GM23338 (cell line): Measurements from ENCODE around the gene DNAH10. TPM values are rescaled to one million over a fixed set of nuclear protein-coding genes. Genes with fewer than 3 reads are reported as not detected.

Experiments
- ATAC-seq: fragments of 200-7000 bp; cut with Tn5 transposase; 3 replicates; pipeline ENCODE4 v1.9.1; 2020
- DNase-seq: peaks from one replicate; pipeline ENCODE4 v3.0.0-alpha.2; 2015; ENCODE audit warnings: low spot score
- H2AFZ ChIP-seq: fragments of 200-600 bp; sonication (generic); 2 replicates; pipeline ENCODE4 v1.8.0; 2016; ENCODE audit warnings: antibody characterized with exemption, mild to moderate bottlenecking, moderate library complexity
- H3F3A ChIP-seq: fragments of 200-600 bp; sonication (generic); replicated peaks from 2 replicates; pipeline ENCODE4 v1.8.0; 2017; ENCODE audit warnings: antibody characterized with exemption, mixed run types, low read depth
- H3K27ac ChIP-seq: fragments of 200-600 bp; sonication (generic); 2 replicates; pipeline ENCODE4 v1.6.1; 2016; ENCODE audit warnings: low read depth
- H3K27me3 ChIP-seq: fragments of 200-600 bp; sonication (generic); 2 replicates; pipeline ENCODE4 v1.8.0; 2016; ENCODE audit warnings: mild to moderate bottlenecking, mixed run types, moderate library complexity; ENCODE audit not compliant: insufficient read depth
- H3K36me3 ChIP-seq: fragments of 200-600 bp; sonication (generic); 2 replicates; pipeline ENCODE4 v1.8.0; 2016; ENCODE audit warnings: mild to moderate bottlenecking; ENCODE audit not compliant: insufficient read depth
- H3K4me1 ChIP-seq: fragments of 200-600 bp; sonication (generic); 2 replicates; pipeline ENCODE4 v1.8.0; 2016; ENCODE audit warnings: mild to moderate bottlenecking, moderate library complexity; ENCODE audit not compliant: insufficient read depth
- H3K4me2 ChIP-seq: fragments of 200-600 bp; sonication (generic); 2 replicates; pipeline ENCODE4 v1.7.1; 2017; ENCODE audit warnings: mixed run types
- H3K4me3 ChIP-seq: fragments of 200-600 bp; sonication (generic); 2 replicates; pipeline ENCODE4 v1.6.1; 2016; ENCODE audit warnings: mixed run types
- H3K79me2 ChIP-seq: fragments of 200-600 bp; sonication (generic); replicated peaks from 2 replicates; pipeline ENCODE4 v1.8.0; 2017; ENCODE audit warnings: mild to moderate bottlenecking; ENCODE audit not compliant: insufficient read depth
- H3K9me2 ChIP-seq: fragments of 200-600 bp; sonication (generic); 2 replicates; pipeline ENCODE4 v1.8.0; 2017; ENCODE audit not compliant: insufficient read depth
- H4K20me1 ChIP-seq: fragments of 200-600 bp; sonication (generic); replicated peaks from 2 replicates; pipeline ENCODE4 v1.8.0; 2017; ENCODE audit warnings: mild to moderate bottlenecking; ENCODE audit not compliant: insufficient read depth
- H3K27ac Mint-ChIP-seq: 2 replicates; pipeline ENCODE4 v1.8.0; 2020; ENCODE audit warnings: inconsistent platforms, mild to moderate bottlenecking, moderate library complexity, mixed read lengths
- H3K27me3 Mint-ChIP-seq: 3 replicates; pipeline ENCODE4 v1.8.0; 2022; ENCODE audit warnings: low read depth, mild to moderate bottlenecking, moderate library complexity, mixed read lengths, inconsistent platforms; ENCODE audit not compliant: insufficient read depth, poor library complexity
- H3K36me3 Mint-ChIP-seq: 3 replicates; pipeline ENCODE4 v1.8.0; 2021; ENCODE audit warnings: low read depth, mild to moderate bottlenecking, inconsistent platforms, moderate library complexity, mixed read lengths
- H3K4me1 Mint-ChIP-seq: 3 replicates; pipeline ENCODE4 v1.8.0; 2020; ENCODE audit warnings: mild to moderate bottlenecking, inconsistent platforms, mixed read lengths
- H3K4me3 Mint-ChIP-seq: 3 replicates; pipeline ENCODE4 v1.8.0; 2021; ENCODE audit warnings: moderate library complexity, mild to moderate bottlenecking, inconsistent platforms, mixed read lengths
- H3K9me3 Mint-ChIP-seq: 3 replicates; pipeline ENCODE4 v1.8.0; 2020; ENCODE audit warnings: moderate library complexity, mild to moderate bottlenecking, inconsistent platforms, mixed read lengths
- ETS1 ChIP-seq: IDR thresholded peaks from 2 replicates; pipeline ENCODE4 v1.6.1; 2016; ENCODE audit warnings: antibody characterized with exemption
- EZH2 ChIP-seq: fragments of 200-600 bp; sonication (generic); IDR thresholded peaks from one replicate; pipeline ENCODE4 v1.8.0; 2017; ENCODE audit warnings: antibody characterized with exemption, mild to moderate bottlenecking, low read depth; ENCODE audit not compliant: unreplicated experiment
- EZH2phosphoT487 ChIP-seq: fragments of 200-600 bp; sonication (generic); IDR thresholded peaks from one replicate; pipeline ENCODE4 v1.8.1; 2018; ENCODE audit warnings: antibody characterized with exemption; ENCODE audit not compliant: unreplicated experiment
- JUNB ChIP-seq: IDR thresholded peaks from one replicate; pipeline ENCODE4 v1.6.1; 2016; ENCODE audit warnings: antibody characterized with exemption; ENCODE audit not compliant: unreplicated experiment
- STAT1 ChIP-seq: IDR thresholded peaks from one replicate; pipeline ENCODE4 v1.6.1; 2016; ENCODE audit warnings: antibody characterized with exemption; ENCODE audit not compliant: unreplicated experiment
- ZNF462 ChIP-seq: fragments of 250-450 bp; sonication (Bioruptor Pico); IDR thresholded peaks from 2 replicates; pipeline ENCODE4 v1.5.0; 2020; ENCODE audit warnings: mild to moderate bottlenecking, moderate library complexity
- polyA plus RNA-seq: library from polyadenylated mRNA; unstranded; fragments of >200 nt; fragmentation: Nextera tagmentation; extraction: Ambion mirVana; gene quantifications from 2 replicates; pipeline ENCODE4 v1.2.1, GENCODE V29; 2016
- total RNA-seq: library from RNA; depleted of rRNA; stranded (reverse); fragments of >200 nt; shearing (Covaris generic); gene quantifications from 2 replicates; pipeline ENCODE4 v1.2.3, GENCODE V29; 2014
- TF ChIP-seq, protein P1 (sequence below), 2 experiments: fragments of 200-600 bp in 1 of 2; sonication (generic) in 1 of 2; conservative IDR thresholded peaks; 2 replicates each; pipeline versions ENCODE4 v1.5.1 to v1.6.1; 2016 to 2017; ENCODE audit warnings: antibody characterized with exemption in 2 of 2, low read depth in 2 of 2, mild to moderate bottlenecking in 2 of 2, moderate library complexity in 1 of 2
- TF ChIP-seq, protein P2 (sequence below): IDR thresholded peaks from one replicate; pipeline ENCODE4 v1.6.1; 2018; ENCODE audit warnings: antibody characterized with exemption; ENCODE audit not compliant: unreplicated experiment

Gene DNAH10
- total and polyA plus RNA-seq, 2 experiments from 2014 or later, result 0.03 TPM

DNA sequence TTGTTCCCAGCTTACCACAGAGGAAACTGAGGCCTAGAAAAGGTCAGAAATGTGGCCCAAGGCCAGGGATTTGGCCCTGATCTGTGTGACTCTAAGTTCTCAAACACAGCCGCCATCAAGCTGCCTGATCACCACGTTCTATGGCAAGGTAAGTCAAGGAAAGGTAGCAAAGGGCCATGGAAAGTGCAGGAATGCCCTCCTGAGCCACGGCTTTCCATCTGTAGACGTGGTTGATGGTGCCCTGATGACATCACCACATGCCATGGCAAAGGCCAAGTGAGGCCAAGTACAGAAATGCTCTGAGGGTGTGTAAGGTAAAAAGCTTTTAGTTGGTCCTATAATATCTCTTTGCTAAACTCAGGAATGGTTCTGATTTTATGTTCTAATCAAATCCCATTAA, 99.3 kb downstream of the DNAH10 start (continued):
- TF ChIP-seq, protein P1, sequence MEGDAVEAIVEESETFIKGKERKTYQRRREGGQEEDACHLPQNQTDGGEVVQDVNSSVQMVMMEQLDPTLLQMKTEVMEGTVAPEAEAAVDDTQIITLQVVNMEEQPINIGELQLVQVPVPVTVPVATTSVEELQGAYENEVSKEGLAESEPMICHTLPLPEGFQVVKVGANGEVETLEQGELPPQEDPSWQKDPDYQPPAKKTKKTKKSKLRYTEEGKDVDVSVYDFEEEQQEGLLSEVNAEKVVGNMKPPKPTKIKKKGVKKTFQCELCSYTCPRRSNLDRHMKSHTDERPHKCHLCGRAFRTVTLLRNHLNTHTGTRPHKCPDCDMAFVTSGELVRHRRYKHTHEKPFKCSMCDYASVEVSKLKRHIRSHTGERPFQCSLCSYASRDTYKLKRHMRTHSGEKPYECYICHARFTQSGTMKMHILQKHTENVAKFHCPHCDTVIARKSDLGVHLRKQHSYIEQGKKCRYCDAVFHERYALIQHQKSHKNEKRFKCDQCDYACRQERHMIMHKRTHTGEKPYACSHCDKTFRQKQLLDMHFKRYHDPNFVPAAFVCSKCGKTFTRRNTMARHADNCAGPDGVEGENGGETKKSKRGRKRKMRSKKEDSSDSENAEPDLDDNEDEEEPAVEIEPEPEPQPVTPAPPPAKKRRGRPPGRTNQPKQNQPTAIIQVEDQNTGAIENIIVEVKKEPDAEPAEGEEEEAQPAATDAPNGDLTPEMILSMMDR (conservative IDR thresholded peaks at IDR 0.05; ENCODE audit: low read depth in 2 of 2), result no peak
- no peak for TF ChIP-seq ETS1
- TF ChIP-seq EZH2, result no peak
- TF ChIP-seq, protein P2, sequence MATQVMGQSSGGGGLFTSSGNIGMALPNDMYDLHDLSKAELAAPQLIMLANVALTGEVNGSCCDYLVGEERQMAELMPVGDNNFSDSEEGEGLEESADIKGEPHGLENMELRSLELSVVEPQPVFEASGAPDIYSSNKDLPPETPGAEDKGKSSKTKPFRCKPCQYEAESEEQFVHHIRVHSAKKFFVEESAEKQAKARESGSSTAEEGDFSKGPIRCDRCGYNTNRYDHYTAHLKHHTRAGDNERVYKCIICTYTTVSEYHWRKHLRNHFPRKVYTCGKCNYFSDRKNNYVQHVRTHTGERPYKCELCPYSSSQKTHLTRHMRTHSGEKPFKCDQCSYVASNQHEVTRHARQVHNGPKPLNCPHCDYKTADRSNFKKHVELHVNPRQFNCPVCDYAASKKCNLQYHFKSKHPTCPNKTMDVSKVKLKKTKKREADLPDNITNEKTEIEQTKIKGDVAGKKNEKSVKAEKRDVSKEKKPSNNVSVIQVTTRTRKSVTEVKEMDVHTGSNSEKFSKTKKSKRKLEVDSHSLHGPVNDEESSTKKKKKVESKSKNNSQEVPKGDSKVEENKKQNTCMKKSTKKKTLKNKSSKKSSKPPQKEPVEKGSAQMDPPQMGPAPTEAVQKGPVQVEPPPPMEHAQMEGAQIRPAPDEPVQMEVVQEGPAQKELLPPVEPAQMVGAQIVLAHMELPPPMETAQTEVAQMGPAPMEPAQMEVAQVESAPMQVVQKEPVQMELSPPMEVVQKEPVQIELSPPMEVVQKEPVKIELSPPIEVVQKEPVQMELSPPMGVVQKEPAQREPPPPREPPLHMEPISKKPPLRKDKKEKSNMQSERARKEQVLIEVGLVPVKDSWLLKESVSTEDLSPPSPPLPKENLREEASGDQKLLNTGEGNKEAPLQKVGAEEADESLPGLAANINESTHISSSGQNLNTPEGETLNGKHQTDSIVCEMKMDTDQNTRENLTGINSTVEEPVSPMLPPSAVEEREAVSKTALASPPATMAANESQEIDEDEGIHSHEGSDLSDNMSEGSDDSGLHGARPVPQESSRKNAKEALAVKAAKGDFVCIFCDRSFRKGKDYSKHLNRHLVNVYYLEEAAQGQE, result no peak
- no peak for TF ChIP-seq STAT1
- TF ChIP-seq JUNB, result no peak
- no peak for TF ChIP-seq EZH2phosphoT487

DNA sequence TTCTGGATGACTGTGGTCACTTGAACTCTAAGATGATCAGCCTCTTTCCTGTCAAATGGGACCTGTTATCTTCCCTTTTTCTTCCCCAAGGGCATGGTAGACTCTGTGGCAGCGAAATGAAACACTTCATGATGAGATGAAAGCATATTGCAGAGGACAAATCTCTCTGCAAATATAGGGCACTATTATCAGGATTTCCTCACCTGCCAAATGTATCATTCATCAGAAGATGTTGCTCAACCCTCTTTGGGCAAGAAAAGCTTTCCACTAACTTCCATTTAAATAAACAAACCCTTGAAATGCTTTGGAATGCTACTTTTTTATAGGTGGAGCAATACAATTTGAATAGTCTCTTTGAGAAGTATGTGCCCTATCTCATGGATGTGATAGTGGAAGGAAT, 105.0 kb downstream of the DNAH10 start:
- no peak for DNase-seq
- no peak for TF ChIP-seq ZNF462 (CRISPR knock-in tag)
- Histone ChIP-seq H3K4me2 (no peak overlapping the region), H3K27me3 (peaks cover 3% of the 10 kb centered on the region; the same call in 1 of the 2 replicates), H3K4me1 (no peaks in the 10 kb centered on the region), H4K20me1 (no peaks in the 10 kb centered on the region), H3F3A (no peaks in the 10 kb centered on the region), H2AFZ (no peak overlapping the region), H3K27ac (no peak overlapping the region), H3K79me2 (no peaks in the 10 kb centered on the region), H3K9me2 (no peaks in the 10 kb centered on the region), H3K4me3 (no peak overlapping the region), H3K36me3 (no peaks in the 10 kb centered on the region)
- no peak for ATAC-seq
- peaks cover 5% of the 10 kb centered on the region for H3K27me3 Mint-ChIP-seq
- no peak overlapping the region for H3K27ac Mint-ChIP-seq
- no peaks in the 10 kb centered on the region for H3K9me3 Mint-ChIP-seq
- no peaks in the 10 kb centered on the region for H3K4me1 Mint-ChIP-seq
- H3K4me3 Mint-ChIP-seq, result no peak overlapping the region
- no peaks in the 10 kb centered on the region for H3K36me3 Mint-ChIP-seq
